GM06990 (cell line): Measurements from ENCODE around the gene C9orf85.
A peak's percentile ranks its signal among the peaks of the same experiment; 100 is the strongest.

Experiments used
- DNase-seq: peaks from one replicate; pipeline ENCODE4 v3.0.0-alpha.2; 2011; ENCODE audit not compliant: insufficient read length; ENCODE audit errors: extremely low read depth
- H3K27me3 ChIP-seq: replicated peaks from 2 replicates; pipeline ENCODE4 v1.6.0; 2011; ENCODE audit warnings: low read length; ENCODE audit not compliant: control insufficient read depth, insufficient read depth
- H3K36me3 ChIP-seq: 2 replicates; pipeline ENCODE4 v1.5.1; 2011; ENCODE audit warnings: low read length; ENCODE audit not compliant: control insufficient read depth, insufficient read depth
- H3K4me3 ChIP-seq: replicated peaks from 2 replicates; pipeline ENCODE4 v1.5.1; 2011; ENCODE audit warnings: low read depth, mild to moderate bottlenecking, control low read depth, low read length
- TF ChIP-seq, protein P1 (sequence below): IDR thresholded peaks from 2 replicates; pipeline ENCODE4 v1.5.1; 2011; ENCODE audit warnings: low read length, control low read depth, mild to moderate bottlenecking, inconsistent platforms; ENCODE audit not compliant: insufficient read depth, poor library complexity, severe bottlenecking

C9orf85 gene

DNA sequence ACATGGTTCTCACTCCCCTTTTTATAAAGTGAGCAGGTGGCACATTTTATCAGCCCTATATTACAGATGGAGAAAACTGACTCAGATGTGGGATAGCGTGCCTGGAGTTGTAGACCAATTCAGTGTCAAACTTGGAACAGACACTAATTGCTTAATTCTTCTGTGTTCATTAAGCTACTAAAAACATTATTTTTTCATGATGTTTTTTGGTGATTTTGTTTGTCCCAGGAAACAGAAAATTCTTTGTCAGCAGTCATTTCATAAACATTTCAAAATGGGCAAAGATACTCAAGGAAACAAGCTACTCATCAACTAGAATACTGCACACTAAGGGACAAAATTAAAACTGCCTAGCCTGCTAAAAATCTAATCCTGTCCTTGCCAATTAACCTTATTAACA is 2.6 kb upstream of the C9orf85 start:
- DNase-seq: no peak
- TF ChIP-seq, protein P1, sequence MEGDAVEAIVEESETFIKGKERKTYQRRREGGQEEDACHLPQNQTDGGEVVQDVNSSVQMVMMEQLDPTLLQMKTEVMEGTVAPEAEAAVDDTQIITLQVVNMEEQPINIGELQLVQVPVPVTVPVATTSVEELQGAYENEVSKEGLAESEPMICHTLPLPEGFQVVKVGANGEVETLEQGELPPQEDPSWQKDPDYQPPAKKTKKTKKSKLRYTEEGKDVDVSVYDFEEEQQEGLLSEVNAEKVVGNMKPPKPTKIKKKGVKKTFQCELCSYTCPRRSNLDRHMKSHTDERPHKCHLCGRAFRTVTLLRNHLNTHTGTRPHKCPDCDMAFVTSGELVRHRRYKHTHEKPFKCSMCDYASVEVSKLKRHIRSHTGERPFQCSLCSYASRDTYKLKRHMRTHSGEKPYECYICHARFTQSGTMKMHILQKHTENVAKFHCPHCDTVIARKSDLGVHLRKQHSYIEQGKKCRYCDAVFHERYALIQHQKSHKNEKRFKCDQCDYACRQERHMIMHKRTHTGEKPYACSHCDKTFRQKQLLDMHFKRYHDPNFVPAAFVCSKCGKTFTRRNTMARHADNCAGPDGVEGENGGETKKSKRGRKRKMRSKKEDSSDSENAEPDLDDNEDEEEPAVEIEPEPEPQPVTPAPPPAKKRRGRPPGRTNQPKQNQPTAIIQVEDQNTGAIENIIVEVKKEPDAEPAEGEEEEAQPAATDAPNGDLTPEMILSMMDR: no peak
- Histone ChIP-seq H3K4me3 (peak overlapping the region; percentile 91), H3K27me3 (no peaks in the 10 kb centered on the region), H3K36me3 (no peaks in the 10 kb centered on the region)

DNA sequence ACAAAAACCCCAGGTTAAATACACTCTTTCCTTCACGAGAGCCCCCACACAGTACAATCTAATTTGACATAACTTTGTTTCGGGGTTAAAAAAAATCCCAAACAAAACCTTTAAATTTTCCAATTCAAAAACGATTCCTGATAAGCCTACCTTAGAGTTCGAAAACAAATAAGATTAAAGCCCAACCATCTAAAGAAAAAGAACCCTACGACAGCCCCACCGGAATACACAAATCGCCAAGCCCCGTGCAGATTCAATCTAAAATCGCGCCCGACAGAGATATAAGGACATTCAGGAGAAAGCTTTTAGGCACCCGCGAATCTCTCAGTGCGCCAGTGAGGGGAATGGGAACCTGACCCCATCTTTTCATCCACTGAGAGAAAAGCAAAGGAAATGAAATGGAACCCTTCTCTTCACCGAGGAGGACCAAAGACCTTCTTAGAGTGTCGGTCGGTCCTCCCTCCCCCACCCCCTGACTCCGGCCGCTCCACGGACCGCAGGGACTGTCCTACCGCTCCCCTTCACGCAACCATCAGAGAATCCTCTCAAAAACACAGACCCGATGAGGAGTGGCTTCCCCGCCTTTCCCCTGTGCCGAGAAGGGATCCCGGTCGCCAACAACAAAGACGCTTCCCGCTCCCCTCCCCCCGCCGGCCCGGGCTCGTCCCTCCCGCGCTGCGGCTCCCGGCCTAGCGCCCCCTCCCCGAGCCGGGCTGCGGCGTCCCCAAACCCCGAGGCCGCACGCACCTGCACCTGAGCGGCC is 1.4 kb upstream of the C9orf85 start:
- H3K36me3 ChIP-seq: no peaks in the 10 kb centered on the region
- DNase-seq: peak; percentile 67
- no peaks in the 10 kb centered on the region for H3K27me3 ChIP-seq
- peak overlapping the region; percentile 91 for H3K4me3 ChIP-seq
- TF ChIP-seq, protein P1: no peak

DNA sequence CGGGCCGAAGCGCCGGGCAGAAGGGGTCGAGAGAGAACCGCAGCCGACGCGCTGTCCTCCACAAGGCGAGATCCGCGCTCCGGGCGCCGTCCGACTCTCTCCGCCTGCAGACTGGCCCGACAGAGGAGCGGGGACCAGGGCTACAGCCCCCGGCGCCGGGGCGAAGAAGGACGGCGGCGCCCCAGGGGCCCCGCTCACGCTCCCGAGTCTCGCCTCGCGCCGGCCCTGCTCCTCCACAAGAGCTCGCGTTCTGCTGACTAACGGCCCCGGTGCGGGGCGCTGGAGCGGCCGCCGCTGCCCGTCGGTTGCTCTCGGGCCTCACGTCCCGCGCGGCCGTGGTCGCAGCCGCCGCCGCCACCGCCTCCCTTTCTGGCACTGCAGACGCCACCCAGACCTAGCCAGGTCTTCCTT is 784 bp upstream of the C9orf85 start:
- DNase-seq: no peak
- TF ChIP-seq, protein P1: no peak
- Histone ChIP-seq H3K27me3 (no peaks in the 10 kb centered on the region), H3K4me3 (peak overlapping the region; percentile 91), H3K36me3 (no peaks in the 10 kb centered on the region)

DNA sequence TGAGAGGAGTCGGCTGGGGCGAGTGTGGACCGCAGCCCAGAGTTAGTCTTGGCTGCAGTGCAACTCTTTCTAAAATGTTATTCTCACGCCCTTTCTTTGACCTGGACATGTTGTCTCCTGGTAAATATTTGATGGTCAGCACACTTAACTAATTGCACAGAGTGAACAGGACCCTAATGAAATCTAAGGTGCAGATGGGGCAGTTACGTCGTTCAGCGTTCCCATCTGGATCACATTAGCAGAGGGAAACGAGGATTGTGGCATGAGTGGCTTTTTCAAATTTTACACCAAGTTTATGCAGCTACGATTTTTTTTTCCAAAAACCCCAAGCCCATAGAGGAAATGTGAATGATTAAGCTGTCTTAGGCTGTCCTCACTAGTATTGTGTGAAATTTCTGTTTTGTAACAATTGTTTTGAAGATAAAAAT is 483 bp downstream of the C9orf85 start:
- no peaks in the 10 kb centered on the region for H3K27me3 ChIP-seq
- no peaks in the 10 kb centered on the region for H3K36me3 ChIP-seq
- TF ChIP-seq, protein P1: no peak
- no peak for DNase-seq
- H3K4me3 ChIP-seq: peak overlapping the region; percentile 79

DNA sequence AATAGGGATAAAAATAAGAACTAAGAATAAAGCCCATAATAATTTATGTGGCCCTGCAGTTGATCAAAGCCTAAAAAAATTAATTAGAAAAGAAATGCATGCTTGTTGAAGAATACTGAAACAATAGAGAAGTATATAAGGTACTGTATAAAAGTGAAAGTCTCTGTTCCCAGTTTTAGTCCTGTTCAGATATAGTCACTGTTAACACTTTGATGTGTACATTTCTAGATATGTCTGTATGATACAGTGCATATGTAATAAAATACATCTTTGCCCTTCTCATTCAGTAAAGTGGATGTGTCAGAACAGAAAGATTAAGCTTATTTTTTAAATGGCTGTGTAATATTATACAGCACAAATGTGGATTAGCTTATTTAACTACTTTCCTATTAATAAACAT is 4.1 kb downstream of the C9orf85 start:
- DNase-seq: no peak
- Histone ChIP-seq H3K4me3 (no peak overlapping the region), H3K36me3 (no peaks in the 10 kb centered on the region), H3K27me3 (no peaks in the 10 kb centered on the region)
- TF ChIP-seq, protein P1: no peak
